WERI-Rb-1 (cell line): ENCODE data around the gene CHST4.

Experiments
- DNase-seq: peaks from one replicate; pipeline ENCODE4 v3.0.0-alpha.2; 2020
- H3K27ac ChIP-seq: fragments of 250-450 bp; sonication (Bioruptor Pico); 2 replicates; pipeline ENCODE4 v1.5.1; 2020; ENCODE audit warnings: mild to moderate bottlenecking, moderate library complexity
- H3K27me3 ChIP-seq: fragments of 250-450 bp; sonication (Bioruptor Pico); 2 replicates; pipeline ENCODE4 v1.5.1; 2021; ENCODE audit warnings: mild to moderate bottlenecking, low read depth, moderate library complexity; ENCODE audit not compliant: insufficient read depth, severe bottlenecking
- H3K36me3 ChIP-seq: fragments of 250-450 bp; sonication (Bioruptor Pico); 2 replicates; pipeline ENCODE4 v1.5.1; 2020; ENCODE audit warnings: mild to moderate bottlenecking, moderate library complexity
- H3K4me3 ChIP-seq: 2 replicates; pipeline ENCODE4 v1.5.1; 2011; ENCODE audit warnings: low read depth, mild to moderate bottlenecking, control low read depth, low read length
- H3K9me3 ChIP-seq: fragments of 250-450 bp; sonication (Bioruptor Pico); 2 replicates; pipeline ENCODE4 v1.5.1; 2021; ENCODE audit warnings: mild to moderate bottlenecking, moderate library complexity; ENCODE audit not compliant: severe bottlenecking
- CTCF ChIP-seq: IDR thresholded peaks from 2 replicates; pipeline ENCODE4 v1.5.1; 2011; ENCODE audit warnings: low read depth, mild to moderate bottlenecking, control low read depth, inconsistent platforms, low read length

The CHST4 gene

GRCh38 chr16:71504901-71505300 lies 21.3 kb upstream of the CHST4 start:
- Histone ChIP-seq H3K4me3 (no peak overlapping the region), H3K9me3 (no peaks in the 10 kb centered on the region), H3K27ac (no peak overlapping the region), H3K36me3 (no peaks in the 10 kb centered on the region), H3K27me3 (no peaks in the 10 kb centered on the region)
- no peak for DNase-seq
- TF ChIP-seq CTCF: no peak

GRCh38 chr16:71507061-71507460 lies 19.2 kb upstream of the CHST4 start:
- no peak for DNase-seq
- Histone ChIP-seq H3K27ac (no peak overlapping the region), H3K27me3 (no peaks in the 10 kb centered on the region), H3K36me3 (no peaks in the 10 kb centered on the region), H3K9me3 (no peaks in the 10 kb centered on the region), H3K4me3 (no peak overlapping the region)
- TF ChIP-seq CTCF: no peak

- no peak for TF ChIP-seq CTCF
- Histone ChIP-seq H3K36me3 (no peaks in the 10 kb centered on the region), H3K27me3 (no peaks in the 10 kb centered on the region), H3K4me3 (no peak overlapping the region), H3K27ac (no peak overlapping the region), H3K9me3 (no peaks in the 10 kb centered on the region)
- DNase-seq: no peak
These were observed 12.9 kb upstream of the CHST4 start for GRCh38 chr16:71513302-71513701.

- H3K9me3 ChIP-seq: no peaks in the 10 kb centered on the region
- H3K4me3 ChIP-seq: peak overlapping the region; percentile 21; the same call in 1 of the 2 replicates
- TF ChIP-seq CTCF: no peak
- peak; percentile 39 for DNase-seq
- no peaks in the 10 kb centered on the region for H3K27me3 ChIP-seq
- H3K36me3 ChIP-seq: no peaks in the 10 kb centered on the region
- H3K27ac ChIP-seq: no peak overlapping the region; the same call in 1 of the 2 replicates
These were observed 11.8 kb upstream of the CHST4 start for GRCh38 chr16:71514476-71514875.

- no peak for TF ChIP-seq CTCF
- Histone ChIP-seq H3K27ac (peak overlapping the region; percentile 38; the same call in 1 of the 2 replicates), H3K4me3 (no peak overlapping the region), H3K9me3 (no peaks in the 10 kb centered on the region), H3K36me3 (no peaks in the 10 kb centered on the region), H3K27me3 (no peaks in the 10 kb centered on the region)
- peak; percentile 29 for DNase-seq
These were observed 11.2 kb upstream of the CHST4 start for GRCh38 chr16:71515026-71515425.

- no peaks in the 10 kb centered on the region for H3K9me3 ChIP-seq
- H3K4me3 ChIP-seq: no peak overlapping the region
- no peak for DNase-seq
- no peaks in the 10 kb centered on the region for H3K36me3 ChIP-seq
- no peak overlapping the region for H3K27ac ChIP-seq
- H3K27me3 ChIP-seq: no peaks in the 10 kb centered on the region
- no peak for TF ChIP-seq CTCF
These were observed 5.7 kb upstream of the CHST4 start for GRCh38 chr16:71520550-71520949.
